Gastroesophageal sphincter (tissue), 2 donors: ENCODE measurements around the gene EPS8L3.

Experiments
- EP300 ChIP-seq: sonication (generic); formaldehyde crosslinking; IDR thresholded peaks from one replicate; pipeline ENCODE4 v1.6.1; 2017; ENCODE audit warnings: antibody characterized with exemption, mild to moderate bottlenecking
- POLR2A ChIP-seq, 2 donors: fragments of 450-650 bp; IDR thresholded peaks; one replicate each; pipeline ENCODE4 v1.6.1; 2017; ENCODE audit warnings: antibody characterized with exemption in 2 of 2, mild to moderate bottlenecking in 2 of 2, moderate library complexity in 1 of 2

DNA sequence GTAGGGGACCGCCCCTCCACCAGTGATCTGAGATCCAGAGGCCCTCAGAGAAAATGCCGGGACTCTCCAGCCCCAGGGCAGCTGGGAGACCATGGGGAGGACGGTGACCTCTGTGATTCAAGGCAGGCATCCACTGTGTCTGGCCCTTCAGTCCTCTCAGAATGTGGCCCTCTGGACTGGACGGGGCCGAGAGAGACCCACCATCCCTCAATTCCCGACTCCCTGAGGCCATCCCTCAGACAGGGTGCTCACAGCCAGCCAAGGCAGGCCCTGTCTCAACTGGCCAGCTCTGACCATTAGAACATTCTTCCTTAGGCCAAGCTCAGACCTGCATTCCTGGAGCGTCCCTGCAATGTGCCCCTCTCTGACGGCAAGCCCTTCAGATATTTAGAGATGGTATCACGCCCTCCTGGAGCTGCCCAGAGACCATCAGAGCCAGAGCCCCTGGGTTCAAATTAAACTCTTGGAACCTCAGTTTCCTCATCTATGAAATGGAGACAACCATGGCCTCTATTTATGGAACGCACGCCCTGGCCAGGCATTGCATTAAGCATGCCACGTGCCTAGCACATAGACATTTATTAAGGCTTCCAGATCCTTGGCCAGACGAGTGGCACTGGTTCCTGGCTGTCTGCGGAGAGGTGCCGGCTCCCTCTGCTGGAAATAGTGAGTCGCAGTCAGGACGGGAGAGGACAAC lies 9.6 kb upstream of the EPS8L3 start:
- TF ChIP-seq EP300 (no peak), POLR2A (IDR thresholded peaks at IDR 0.05) (no peak)
